PC-3 (cell line): ENCODE results near the gene LHX1.

Experiments
- CTCF ChIP-seq: fragments of 300-600 bp; sonication (generic); conservative IDR thresholded peaks from 2 replicates; pipeline ENCODE4 v1.5.1; 2017; ENCODE audit warnings: antibody characterized with exemption, low read depth, mild to moderate bottlenecking, low read length
- EZH2 ChIP-seq: fragments of 300-600 bp; sonication (generic); IDR thresholded peaks from one replicate; pipeline ENCODE4 v1.6.1; 2017; ENCODE audit warnings: antibody characterized with exemption, mild to moderate bottlenecking, low read length; ENCODE audit not compliant: unreplicated experiment
- EZH2phosphoT487 ChIP-seq: fragments of 300-600 bp; sonication (generic); IDR thresholded peaks from 2 replicates; pipeline ENCODE4 v1.6.1; 2018; ENCODE audit warnings: mild to moderate bottlenecking, antibody characterized with exemption, low read length, borderline replicate concordance

GRCh38 chr17:36977066-36977465 lies 39.8 kb downstream of the LHX1 start:
- TF ChIP-seq CTCF (no peak), EZH2 (no peak), EZH2phosphoT487 (no peak)
